ENCODE data around the gene KDR.

KDR gene

DNA sequence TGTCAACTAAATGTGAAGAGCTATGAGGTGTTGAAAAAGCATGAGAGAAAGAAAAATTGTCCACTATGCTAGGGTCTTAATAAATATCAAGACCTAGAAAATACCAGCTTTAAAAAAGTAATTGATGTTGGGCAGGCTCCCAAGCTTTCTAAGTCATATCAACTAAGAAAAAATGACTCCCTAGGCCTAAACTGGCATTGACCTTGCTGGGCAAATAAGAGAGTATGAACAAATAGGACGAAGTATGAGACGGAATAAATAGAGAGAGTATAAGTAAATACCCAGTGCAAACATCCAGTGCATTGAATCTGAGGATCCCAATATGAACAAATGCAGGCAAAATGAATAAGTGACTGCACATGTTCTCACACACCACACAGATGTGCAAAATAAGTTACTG is 3.2 kb downstream of the KDR start:
- DNase-seq = no peak

- DNase-seq = no peak
These were observed 4.1 kb downstream of the KDR start for GRCh38 chr4:55121246-55121645.

DNA sequence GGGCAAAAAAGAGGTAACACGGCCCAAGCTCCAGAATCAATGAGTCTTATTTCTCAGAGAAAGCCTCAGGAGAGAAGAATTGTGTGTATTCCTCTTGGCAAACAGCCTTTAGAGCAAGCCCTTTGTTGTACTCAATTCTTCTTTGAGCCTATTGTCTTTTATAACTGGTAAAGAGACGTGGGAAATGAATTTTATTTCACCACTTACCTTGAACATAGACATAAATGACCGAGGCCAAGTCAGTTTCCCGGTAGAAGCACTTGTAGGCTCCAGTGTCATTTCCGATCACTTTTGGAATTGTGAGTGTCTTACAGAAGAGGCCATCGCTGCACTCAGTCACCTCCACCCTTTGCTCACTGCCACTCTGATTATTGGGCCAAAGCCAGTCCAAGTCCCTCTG is 7.0 kb downstream of the KDR start:
- DNase-seq = no peak

- no peak for DNase-seq
These were observed 7.9 kb downstream of the KDR start for GRCh38 chr4:55117511-55117910.

DNA sequence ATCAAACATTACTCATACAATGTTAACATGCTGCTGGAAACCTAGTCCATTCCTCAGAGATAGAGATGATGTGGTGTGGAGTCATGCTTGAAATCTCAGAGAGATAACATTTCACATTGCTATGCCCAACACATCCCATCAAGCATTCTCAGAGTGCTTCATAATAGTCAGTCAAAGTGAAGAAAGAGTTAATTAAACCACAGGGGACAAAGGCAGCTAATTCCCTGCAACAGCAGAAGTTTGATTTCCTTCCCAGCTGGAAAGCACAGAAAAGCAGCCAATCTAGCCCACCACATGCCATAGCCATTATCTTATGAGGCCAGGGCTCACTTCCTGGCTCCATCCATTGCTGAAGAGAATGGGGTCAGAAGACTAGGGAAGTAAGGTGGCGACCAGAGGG is 8.9 kb downstream of the KDR start:
- DNase-seq = no peak

- no peak for DNase-seq
These were observed 13.8 kb downstream of the KDR start for GRCh38 chr4:55111601-55112000.

DNA sequence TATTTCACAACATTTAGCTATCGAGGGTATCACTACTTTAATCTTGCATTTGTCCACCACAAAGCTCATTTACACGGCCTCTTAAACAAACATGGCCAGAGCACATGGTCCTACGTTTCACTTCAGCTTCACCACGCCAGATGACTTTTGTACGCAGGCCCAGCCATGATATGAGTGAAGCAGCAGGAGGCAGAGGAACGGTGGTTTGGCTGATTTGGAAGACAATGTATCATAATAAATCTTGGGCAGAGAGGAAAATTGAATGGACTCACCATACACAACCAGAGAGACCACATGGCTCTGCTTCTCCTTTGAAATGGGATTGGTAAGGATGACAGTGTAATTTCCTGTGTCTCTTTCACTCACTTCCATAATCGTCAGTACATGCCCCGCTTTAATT is 15.3 kb downstream of the KDR start:
- DNase-seq = no peak

DNA sequence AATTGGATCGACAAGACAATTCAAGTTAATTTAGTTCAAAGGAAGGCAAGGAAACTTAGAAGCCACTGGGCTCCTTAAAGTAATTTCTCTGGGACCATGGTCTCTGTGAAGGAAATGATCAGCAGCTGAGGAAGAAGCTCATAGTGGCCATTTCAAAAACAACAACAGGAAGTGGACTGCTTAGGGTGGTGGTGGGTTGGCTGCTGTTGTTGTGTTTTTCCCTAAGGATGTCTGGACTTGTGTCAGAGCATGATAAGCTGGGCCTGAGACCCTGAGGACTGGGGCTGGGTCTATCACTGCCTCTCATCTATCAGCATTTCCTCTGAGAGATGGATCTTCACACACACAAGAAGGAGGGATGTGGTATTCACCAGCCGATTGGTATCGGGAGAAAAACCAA is 18.3 kb downstream of the KDR start:
- DNase-seq = no peak

- DNase-seq = no peak
These were observed 22.2 kb downstream of the KDR start for GRCh38 chr4:55103224-55103623.

- no peak for DNase-seq
These were observed 25.6 kb downstream of the KDR start for GRCh38 chr4:55099816-55100215.

DNA sequence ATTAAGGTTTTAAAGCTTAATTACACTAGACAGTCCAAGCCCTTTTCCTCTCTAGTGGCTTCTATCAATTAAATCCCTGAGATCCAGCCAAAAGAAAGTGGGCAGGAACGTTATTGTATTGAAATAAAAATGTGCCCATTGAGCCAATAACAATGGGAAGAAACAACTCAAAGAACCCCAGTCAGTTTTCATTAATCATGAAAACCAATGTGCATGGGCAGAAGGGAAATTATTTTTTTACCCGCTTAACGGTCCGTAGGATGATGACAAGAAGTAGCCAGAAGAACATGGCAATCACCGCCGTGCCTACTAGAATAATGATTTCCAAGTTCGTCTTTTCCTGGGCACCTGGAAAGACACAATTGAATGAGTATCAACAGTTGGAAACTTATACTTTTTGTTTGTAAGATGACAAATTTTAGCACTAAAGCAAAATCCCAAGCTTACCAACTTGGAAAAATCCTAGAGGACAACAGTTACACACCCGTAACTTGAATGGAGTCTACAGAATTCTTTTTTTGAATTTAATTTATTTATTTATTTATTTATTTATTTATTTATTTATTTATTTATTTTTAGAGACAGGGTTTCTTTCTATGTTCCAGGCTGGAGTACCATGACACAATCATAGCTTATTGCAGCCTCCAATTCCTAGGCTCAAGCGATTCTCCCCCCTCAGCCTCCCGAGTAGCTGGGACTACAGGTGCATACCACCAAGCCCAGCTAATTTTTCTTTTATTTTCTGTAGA is 26.8 kb downstream of the KDR start:
- DNase-seq = no peak

DNA sequence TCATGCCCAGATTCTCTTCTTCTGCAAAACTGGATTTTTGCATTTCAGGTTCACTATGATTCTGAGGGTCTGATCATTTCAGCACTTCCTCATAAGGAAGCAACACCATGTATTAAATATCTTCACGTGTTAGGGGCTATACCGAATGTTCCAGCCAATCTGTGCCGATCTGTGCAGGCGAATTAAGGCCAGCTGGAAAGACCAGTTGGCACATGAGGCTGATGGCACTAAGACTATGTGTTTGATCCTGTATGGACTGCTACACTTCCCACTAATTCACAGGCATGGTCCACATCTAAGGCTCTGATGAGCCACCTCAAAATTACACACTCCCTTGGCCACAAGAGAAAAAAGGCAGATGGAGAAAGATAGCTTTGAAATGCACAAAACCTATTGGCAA is 28.8 kb downstream of the KDR start:
- DNase-seq = no peak

GRCh38 chr4:55096045-55096444 is 29.4 kb downstream of the KDR start:
- no peak for DNase-seq

DNA sequence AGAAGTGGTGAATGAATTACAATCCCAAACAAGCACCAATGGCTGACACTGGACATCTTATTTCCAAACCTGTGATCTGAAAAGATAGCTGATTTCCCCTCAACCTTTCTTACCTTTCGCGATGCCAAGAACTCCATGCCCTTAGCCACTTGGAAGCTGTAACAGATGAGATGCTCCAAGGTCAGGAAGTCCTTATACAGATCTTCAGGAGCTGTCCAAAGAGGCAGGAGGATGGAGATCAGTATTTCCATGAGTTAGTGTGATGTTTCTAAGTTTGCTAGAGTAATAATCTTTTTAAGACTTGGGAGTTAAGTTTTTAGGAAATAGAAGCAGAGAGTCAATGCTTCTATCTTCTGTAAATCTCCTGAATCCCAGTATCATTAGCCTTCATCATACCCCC is 32.9 kb downstream of the KDR start:
- DNase-seq = no peak

GRCh38 chr4:55089916-55090315 is 35.5 kb downstream of the KDR start:
- DNase-seq = no peak

GRCh38 chr4:55087913-55088260 is 37.5 kb downstream of the KDR start:
- DNase-seq = no peak

DNA sequence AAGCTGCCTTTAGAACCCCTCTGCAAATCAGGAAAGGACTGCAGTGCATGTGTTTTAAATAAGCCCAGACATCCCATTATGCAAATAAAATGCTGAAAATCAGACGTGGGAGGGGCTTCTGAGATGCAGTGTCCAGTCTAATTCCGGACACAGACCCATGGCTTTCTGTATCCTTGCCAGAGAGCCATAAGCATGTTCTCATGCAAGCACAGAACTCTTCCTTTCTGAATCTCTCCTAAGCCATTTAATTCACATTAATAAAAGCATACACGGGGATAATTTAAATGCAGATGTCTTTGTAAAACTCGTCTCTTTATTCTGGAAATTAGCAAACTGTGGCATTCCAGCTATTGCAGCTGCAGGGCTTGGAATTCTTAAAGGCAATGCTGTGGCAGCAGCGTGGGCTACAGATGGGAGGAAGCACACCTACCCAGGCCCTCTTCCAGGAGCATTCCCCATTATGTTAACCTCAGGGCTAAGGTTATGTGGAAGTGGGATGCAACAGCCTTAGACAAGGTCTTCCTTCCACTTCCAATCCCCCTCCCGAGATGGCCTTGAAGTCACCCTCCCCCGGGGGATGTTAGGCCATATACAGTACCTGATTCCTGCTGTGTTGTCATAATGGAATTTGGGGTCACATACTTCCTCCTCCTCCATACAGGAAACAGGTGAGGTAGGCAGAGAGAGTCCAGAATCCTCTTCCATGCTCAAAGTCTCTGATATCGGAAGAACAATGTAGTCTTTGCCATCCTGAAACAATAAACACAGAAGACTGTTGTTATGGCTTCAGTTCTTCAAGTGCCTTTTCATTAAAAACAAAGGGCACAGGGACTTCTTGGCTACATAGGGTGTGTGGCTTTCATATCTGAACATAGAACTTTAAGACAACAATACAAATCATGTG is 38.1 kb downstream of the KDR start:
- no peak for DNase-seq

DNA sequence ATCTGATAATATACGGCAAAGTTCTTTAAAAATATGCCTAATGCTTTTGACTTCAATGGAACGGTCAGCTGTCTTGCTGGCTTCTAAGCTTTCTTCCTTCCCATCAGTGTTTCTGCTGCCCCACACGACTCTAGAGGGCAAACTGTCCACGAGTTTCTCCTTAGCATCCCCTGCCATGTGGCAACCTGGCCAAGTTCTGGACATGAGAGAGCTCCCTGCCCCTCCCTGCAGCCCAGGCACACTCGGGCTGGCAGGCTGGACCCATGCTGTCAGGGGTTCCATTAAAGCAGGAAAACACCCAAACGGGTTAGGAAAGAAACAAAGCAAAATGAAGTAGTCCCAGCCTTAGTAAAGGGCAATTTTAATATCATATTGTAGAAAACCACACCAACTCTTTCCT is 38.8 kb downstream of the KDR start:
- DNase-seq = no peak

GRCh38 chr4:55083735-55084134 is 41.7 kb downstream of the KDR start:
- no peak for DNase-seq

DNA sequence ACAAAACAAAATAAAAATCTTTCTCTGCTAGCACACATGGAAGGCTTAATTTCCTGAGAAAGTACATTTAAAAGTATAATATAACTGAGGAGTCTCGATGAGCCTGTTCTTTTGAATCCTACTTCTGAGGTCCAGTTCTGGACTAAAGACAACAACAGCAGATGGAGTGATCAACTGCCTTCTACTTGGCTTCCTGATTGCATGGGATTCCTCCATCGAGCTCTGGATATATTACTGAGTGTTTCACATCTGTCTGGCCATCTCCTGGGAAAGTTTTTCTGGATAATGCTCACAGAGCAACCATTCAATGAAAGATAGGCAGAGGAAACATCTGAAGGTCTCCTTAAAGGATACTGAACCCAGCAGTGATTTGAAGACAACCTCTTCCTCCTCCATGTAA is 42.6 kb downstream of the KDR start:
- DNase-seq = no peak

GRCh38 chr4:55080174-55080865 is 45.1 kb downstream of the KDR start:
- no peak for DNase-seq

DNA sequence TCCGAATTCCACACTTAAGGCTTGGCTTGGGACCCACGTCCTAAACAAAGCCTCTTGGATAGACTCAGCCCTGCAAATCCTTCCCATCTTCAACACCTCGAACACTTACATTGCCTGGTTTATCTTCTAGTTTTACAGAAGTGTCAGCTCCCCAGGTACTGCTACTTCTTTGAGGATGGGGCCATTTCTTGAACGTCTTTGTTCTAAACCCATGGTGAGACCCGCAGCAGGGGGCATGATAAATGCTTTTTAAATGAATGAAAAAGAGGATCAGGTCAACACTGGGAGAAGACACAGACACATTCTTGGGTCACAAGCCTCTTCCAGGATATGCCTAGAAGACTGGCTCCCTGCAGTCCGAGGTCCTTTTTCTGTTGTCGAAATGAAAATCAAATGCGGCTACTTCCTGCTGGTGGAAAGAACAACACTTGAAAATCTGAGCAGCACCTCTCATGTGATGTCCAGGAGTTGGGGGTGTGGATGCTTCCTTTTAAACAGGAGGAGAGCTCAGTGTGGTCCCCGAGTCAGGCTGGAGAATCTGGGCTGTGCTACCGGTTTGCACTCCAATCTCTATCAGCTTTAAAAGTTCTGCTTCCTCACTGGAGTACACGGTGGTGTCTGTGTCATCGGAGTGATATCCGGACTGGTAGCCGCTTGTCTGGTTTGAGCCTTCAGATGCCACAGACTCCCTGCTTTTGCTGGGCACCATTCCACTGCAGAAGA is 45.8 kb downstream of the KDR start:
- no peak for DNase-seq

- no peak for DNase-seq
These were observed 46.4 kb downstream of the KDR start for GRCh38 chr4:55078987-55079386.
